ENCODE results near the gene DLG2.

DNA sequence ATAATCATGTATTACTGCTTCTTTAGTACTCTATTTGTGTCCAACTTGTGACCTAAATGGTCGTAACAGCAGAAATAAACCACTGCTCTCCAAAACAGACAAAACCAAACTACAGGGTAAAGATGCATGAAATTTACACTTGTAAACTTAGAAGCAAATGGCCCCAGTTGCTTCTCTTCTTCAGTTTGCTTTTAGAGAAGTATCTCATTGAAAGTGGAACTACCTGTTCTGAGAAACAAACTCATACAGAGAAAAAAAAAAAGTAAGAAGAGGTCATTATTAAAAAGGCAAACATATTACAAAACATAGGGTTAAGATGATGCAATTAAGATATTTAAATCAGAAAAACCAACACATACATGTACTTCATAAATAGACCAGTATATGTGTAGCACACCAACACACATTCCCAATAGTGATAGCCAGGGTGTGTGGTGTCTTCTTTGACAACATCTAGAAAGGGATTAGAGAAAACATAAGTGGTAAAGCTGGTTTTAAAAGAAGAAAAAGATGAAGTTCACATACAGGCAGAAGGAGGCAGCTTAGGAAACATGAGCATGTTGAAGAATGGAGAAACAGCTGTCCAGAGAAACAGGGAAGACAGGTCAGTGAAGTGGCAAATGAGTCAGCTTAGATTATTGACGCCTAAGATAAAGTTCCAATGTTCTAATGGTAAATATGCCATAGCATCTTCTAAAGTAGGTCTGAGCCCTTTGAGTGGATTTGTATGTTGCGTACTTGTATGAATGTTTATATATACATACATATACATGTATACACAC lies 1496.3 kb downstream of the DLG2 start:
- TF ChIP-seq, protein P1, sequence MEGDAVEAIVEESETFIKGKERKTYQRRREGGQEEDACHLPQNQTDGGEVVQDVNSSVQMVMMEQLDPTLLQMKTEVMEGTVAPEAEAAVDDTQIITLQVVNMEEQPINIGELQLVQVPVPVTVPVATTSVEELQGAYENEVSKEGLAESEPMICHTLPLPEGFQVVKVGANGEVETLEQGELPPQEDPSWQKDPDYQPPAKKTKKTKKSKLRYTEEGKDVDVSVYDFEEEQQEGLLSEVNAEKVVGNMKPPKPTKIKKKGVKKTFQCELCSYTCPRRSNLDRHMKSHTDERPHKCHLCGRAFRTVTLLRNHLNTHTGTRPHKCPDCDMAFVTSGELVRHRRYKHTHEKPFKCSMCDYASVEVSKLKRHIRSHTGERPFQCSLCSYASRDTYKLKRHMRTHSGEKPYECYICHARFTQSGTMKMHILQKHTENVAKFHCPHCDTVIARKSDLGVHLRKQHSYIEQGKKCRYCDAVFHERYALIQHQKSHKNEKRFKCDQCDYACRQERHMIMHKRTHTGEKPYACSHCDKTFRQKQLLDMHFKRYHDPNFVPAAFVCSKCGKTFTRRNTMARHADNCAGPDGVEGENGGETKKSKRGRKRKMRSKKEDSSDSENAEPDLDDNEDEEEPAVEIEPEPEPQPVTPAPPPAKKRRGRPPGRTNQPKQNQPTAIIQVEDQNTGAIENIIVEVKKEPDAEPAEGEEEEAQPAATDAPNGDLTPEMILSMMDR (IDR thresholded peaks at IDR 0.05): no peak
- no peak for TF ChIP-seq POLR2AphosphoS5 (IDR thresholded peaks at IDR 0.05)
- TF ChIP-seq EP300 (IDR thresholded peaks at IDR 0.05): no peak
- no peak for TF ChIP-seq POLR2A (IDR thresholded peaks at IDR 0.05)
